GM12878 (cell line): ENCODE measurements around the gene RFX1. TPM values are rescaled to one million over a fixed set of nuclear protein-coding genes. Genes with fewer than 3 reads are reported as not detected.
A peak's percentile ranks its signal among the peaks of the same experiment; 100 is the strongest.
"Not testable (repeated sequence)": the region's sequence is repeated elsewhere in the genome, so short reads cannot be mapped to it uniquely, and the experiment has no call there.

ENCODE experiments used
- ATAC-seq: fragments of 200-7000 bp; cut with Tn5 transposase; 3 replicates; pipeline ENCODE4 v1.9.1; 2020; ENCODE audit warnings: mild to moderate bottlenecking, moderate library complexity
- BruUV-seq: library from RNA; stranded (reverse); fragments of 400-500 nt; replicated peaks from 2 replicates; lab custom pipeline; 2021; lab: Mats Ljungman, UMichigan
- CTCF ChIA-PET: fragments of 300-600 bp; sonication (Branson Sonifier 250); formaldehyde crosslinking; extraction: SDS; loops from one replicate; lab custom pipeline; 2021; ENCODE audit warnings: inconsistent platforms; lab: Yijun Ruan, JAX
- POLR2A ChIA-PET: fragments of 350-600 bp; formaldehyde crosslinking; extraction: SDS; loops from one replicate; lab custom pipeline; 2021; ENCODE audit warnings: inconsistent platforms; lab: Charles Lee
- RAD21 ChIA-PET: fragments of 300-600 bp; sonication (Branson Sonifier 250); formaldehyde crosslinking; loops from one replicate; lab custom pipeline; 2023; ENCODE audit warnings: antibody characterized with exemption; ENCODE audit not compliant: unreplicated experiment; lab: Charles Lee
- SMC1A ChIA-PET: fragments of 300-600 bp; sonication (Branson Sonifier 250); formaldehyde crosslinking; loops from one replicate; lab custom pipeline; 2023; ENCODE audit not compliant: unreplicated experiment, uncharacterized antibody; lab: Charles Lee
- DNase-seq: peaks from one replicate; pipeline ENCODE4 v3.0.0-alpha.2; 2011; ENCODE audit warnings: low read depth, low spot score
- FAIRE-seq: peaks from 3 replicates; lab custom pipeline; 2011; peaks lifted over from hg19 to GRCh38; lab: Jason Lieb, UNC
- H2AFZ ChIP-seq: 2 replicates; pipeline ENCODE4 v1.6.0; 2011; ENCODE audit warnings: low read depth, low read length, control low read depth; ENCODE audit not compliant: control insufficient read depth
- H3K27ac ChIP-seq: 2 replicates; pipeline ENCODE4 v1.5.1; 2011; ENCODE audit warnings: control low read depth; ENCODE audit not compliant: control insufficient read depth, insufficient read depth
- H3K27me3 ChIP-seq, 2 experiments: replicated peaks in 1 of 2; 2 replicates each; pipeline versions ENCODE4 v1.6.0 to v1.6.1; 2011; ENCODE audit warnings: low read length in 1 of 2; ENCODE audit not compliant: control insufficient read depth in 2 of 2, insufficient read depth in 2 of 2
- H3K36me3 ChIP-seq, 2 experiments: 2 replicates each; pipeline ENCODE4 v1.5.1; 2011; ENCODE audit warnings: low read length in 1 of 2; ENCODE audit not compliant: control insufficient read depth in 2 of 2, insufficient read depth in 2 of 2
- H3K4me1 ChIP-seq: 2 replicates; pipeline ENCODE4 v1.6.1; 2011; ENCODE audit warnings: mild to moderate bottlenecking, low read length, moderate library complexity, mixed read lengths; ENCODE audit not compliant: control insufficient read depth, insufficient read depth
- H3K4me2 ChIP-seq: 2 replicates; pipeline ENCODE4 v1.6.0; 2011; ENCODE audit warnings: control low read depth; ENCODE audit not compliant: control insufficient read depth, insufficient read depth
- H3K4me3 ChIP-seq: fragments of 200-600 bp; sonication (generic); 2 replicates; pipeline ENCODE4 v1.5.1; 2016
- H3K79me2 ChIP-seq: 2 replicates; pipeline ENCODE4 v1.6.0; 2011; ENCODE audit warnings: low read length; ENCODE audit not compliant: control insufficient read depth, insufficient read depth
- H3K9ac ChIP-seq: 2 replicates; pipeline ENCODE4 v1.8.0; 2011; ENCODE audit warnings: low read length, control low read depth, mixed read lengths; ENCODE audit not compliant: control insufficient read depth, insufficient read depth
- H3K9me3 ChIP-seq: replicated peaks from 3 replicates; pipeline ENCODE4 v1.5.1; 2011; ENCODE audit warnings: mild to moderate bottlenecking, low read length; ENCODE audit not compliant: control insufficient read depth, insufficient read depth
- H4K20me1 ChIP-seq: 2 replicates; pipeline ENCODE4 v1.6.0; 2011; ENCODE audit not compliant: control insufficient read depth, insufficient read depth
- ATF2 ChIP-seq: IDR thresholded peaks from 2 replicates; pipeline ENCODE4 v1.6.1; 2012; ENCODE audit warnings: low read length, inconsistent platforms
- ATF7 ChIP-seq: fragments of 450-650 bp; IDR thresholded peaks from 2 replicates; pipeline ENCODE4 v1.6.1; 2016; ENCODE audit warnings: low read depth, mild to moderate bottlenecking
- BHLHE40 ChIP-seq, 2 experiments: fragments of 450-650 bp in 1 of 2; IDR thresholded peaks; 2 replicates each; pipeline ENCODE4 v1.6.1; 2011 to 2017; ENCODE audit warnings: low read depth in 2 of 2, borderline replicate concordance in 1 of 2, improper control_type of control experiment in 1 of 2, low read length in 1 of 2, mild to moderate bottlenecking in 1 of 2
- CTCF ChIP-seq, 3 experiments: IDR thresholded peaks in 2 of 3; conservative IDR thresholded peaks in 1 of 3; 2 replicates each; pipeline ENCODE4 v1.5.1; 2011; ENCODE audit warnings: low read depth in 3 of 3, low read length in 3 of 3, mild to moderate bottlenecking in 3 of 3, control low read depth in 2 of 3, moderate library complexity in 2 of 3, inconsistent platforms in 1 of 3, mixed read lengths in 1 of 3; ENCODE audit not compliant: control insufficient read depth in 2 of 3, insufficient read depth in 1 of 3; ENCODE audit errors: extremely low read depth in 1 of 3
- FOXK2 ChIP-seq: fragments of 450-650 bp; IDR thresholded peaks from 2 replicates; pipeline ENCODE4 v1.6.1; 2017; ENCODE audit warnings: mild to moderate bottlenecking, moderate library complexity
- IKZF1 ChIP-seq: fragments of 450-650 bp; conservative IDR thresholded peaks from 2 replicates; pipeline ENCODE4 v1.6.1; 2017; ENCODE audit warnings: antibody characterized with exemption, mild to moderate bottlenecking
- NBN ChIP-seq: fragments of 450-650 bp; IDR thresholded peaks from 2 replicates; pipeline ENCODE4 v1.6.1; 2016
- RAD21 ChIP-seq: IDR thresholded peaks from 2 replicates; pipeline ENCODE4 v1.6.1; 2011; ENCODE audit warnings: mild to moderate bottlenecking, low read depth, low read length, moderate library complexity; ENCODE audit not compliant: insufficient read depth
- RUNX3 ChIP-seq: IDR thresholded peaks from 2 replicates; pipeline ENCODE4 v1.6.1; 2012; ENCODE audit warnings: low read length, inconsistent platforms
- SMC3 ChIP-seq: IDR thresholded peaks from 2 replicates; pipeline ENCODE4 v1.6.1; 2011; ENCODE audit warnings: low read length, improper control_type of control experiment, borderline replicate concordance
- YY1 ChIP-seq: IDR thresholded peaks from 2 replicates; pipeline ENCODE4 v1.6.1; 2011; ENCODE audit warnings: low read depth, mild to moderate bottlenecking, low read length
- whole genome bisulfite sequencing: methylation state at CpG from one replicate; pipeline ENCODE4 v1.1.6; 2016; ENCODE audit warnings: low lambda C conversion rate; ENCODE audit not compliant: insufficient replicate concordance, insufficient coverage; ENCODE audit errors: missing lambda C conversion rate; 5-methylcytosine and 5-hydroxymethylcytosine counted together
- in situ Hi-C: fragments of 300-500 bp; cut with MboI; formaldehyde crosslinking; loops from 9 replicates; pipeline ENCODE4 v1.14.3; 2018; ENCODE audit warnings: mixed read lengths
- intact Hi-C: fragments of 100-400 bp; cut with micrococcal nuclease; formaldehyde crosslinking; loops from one replicate; pipeline ENCODE4 v1.14.2; 2022; ENCODE audit not compliant: unreplicated experiment
- polyA plus RNA-seq, 11 experiments: library from polyadenylated mRNA; depleted of rRNA in 4 of 11; unstranded in 6 of 11; stranded (reverse) in 5 of 11; fragments of >200 nt; fragmentation: Nextera tagmentation in 4 of 11; fragmentation: Illumina TruSeq in 1 of 11; extraction: Ambion mirVana in 4 of 11; extraction: Trizol in 1 of 11; gene quantifications; 1 replicate in 1 of 11; 2 replicates in 10 of 11; pipeline versions ENCODE4 v1.2.1 to v1.2.3, GENCODE V29; 2011 to 2016; ENCODE audit warnings: inconsistent platforms in 2 of 11, missing spikeins in 2 of 11, low read depth in 1 of 11
- total RNA-seq, 4 experiments: library from RNA; depleted of rRNA in 3 of 4; stranded (reverse); fragments of >200 nt in 3 of 4; fragmentation: Illumina TruSeq in 1 of 4; extraction: Trizol in 1 of 4; gene quantifications; 2 replicates each; pipeline versions ENCODE4 v1.2.1 to v1.2.3, GENCODE V29; 2013 to 2021

RFX1 gene
- total and polyA plus RNA-seq, 10 of the 15 experiments (the other 5 are each of a cell fraction or from before 2014, with no cell fraction given), result 0.05 to 11.0 (median 1.5) TPM

- BruUV-seq, H3K27me3 ChIP-seq, H3K27ac ChIP-seq, DNase-seq, H3K9me3 ChIP-seq, H3K9ac ChIP-seq, H3K79me2 ChIP-seq, H2AFZ ChIP-seq, H4K20me1 ChIP-seq, H3K4me2 ChIP-seq, H3K4me3 ChIP-seq, in situ Hi-C loops: not testable (repeated sequence)
- ATAC-seq, result peak; percentile 83
- ChIA-PET SMC1A (interaction anchor here (0.7 to 1.9 kb wide), 11 partner anchors 10 to 162 kb away, joined by 3 to 7 read pairs (median 3); no protein-coding TSS in a partner anchor), POLR2A (interaction anchor here (0.6 to 1.0 kb wide), 3 partner anchors 41 to 162 kb away, joined by 3 to 6 read pairs (median 3); partner anchors contain the start of gene PODNL1), RAD21 (interaction anchor here (0.7 to 3.9 kb wide), 11 partner anchors 11 to 171 kb away, joined by 3 to 30 read pairs (median 4); partner anchors contain the start of genes DCAF15 and IL27RA), CTCF (interaction anchor here (0.6 to 9.2 kb wide), 27 partner anchors 10 to 1943 kb away, joined by 3 to 81 read pairs (median 7); partner anchors contain the start of genes ASF1B, DCAF15, IL27RA and MISP3)
- Histone ChIP-seq H3K4me1 (peaks cover 15% of the 10 kb centered on the region), H3K36me3 (peaks cover 11 to 16% of the 10 kb centered on the region in 2 experiments)
- peak; percentile 88 for FAIRE-seq
- 0 out of 2 replicates have a peak, but pooled peaks have one; percentile 22 for TF ChIP-seq ATF2
- TF ChIP-seq SMC3, result peak; percentile 48; the same call in 1 of the 2 replicates
- TF ChIP-seq ATF7, result peak; percentile 69
- peak; percentile 64; the same call in 1 of the 2 replicates for TF ChIP-seq FOXK2
- TF ChIP-seq CTCF (IDR thresholded peaks at IDR 0.05 in 2 of 3, conservative IDR thresholded peaks at IDR 0.05 in 1 of 3; ENCODE audit: control insufficient read depth in 2 of 3, extremely low read depth in 1 of 3, insufficient read depth in 1 of 3, low read depth in 3 of 3, low read length in 3 of 3), result peak; percentile 48 to 55 (median 49); a peak in 5 of 6 replicates
- peak; percentile 31; the same call in 1 of the 2 replicates for TF ChIP-seq NBN
- peak in 1 of 2 experiments; percentile 72; a peak in 2 of 4 replicates for TF ChIP-seq BHLHE40 (IDR thresholded peaks at IDR 0.05; ENCODE audit: borderline replicate concordance in 1 of 2, low read depth in 2 of 2, low read length in 1 of 2)
- TF ChIP-seq IKZF1, result peak; percentile 21; the same call in 1 of the 2 replicates
- 0 out of 2 replicates have a peak, but pooled peaks have one; percentile 13 for TF ChIP-seq RUNX3
- peak; percentile 58 for TF ChIP-seq RAD21
- 0 out of 2 replicates have a peak, but pooled peaks have one; percentile 38 for TF ChIP-seq YY1
- 45% methylated on average over 19 of the region's 19 CpGs for WGBS
- intact Hi-C loops, result loop anchor here (1.0 kb wide), 1 partner anchor 163 kb away; no protein-coding TSS in a partner anchor
Observed at GRCh38 chr19:14042659-14043608, 36.8 kb upstream of the RFX1 start.
